Measurements from ENCODE around the gene ATG10.
"Not testable (repeated sequence)": the region's sequence is repeated elsewhere in the genome, so short reads cannot be mapped to it uniquely, and the experiment has no call there.

ATG10 gene

GRCh38 chr5:82018462-82018861 is 46.6 kb downstream of the ATG10 start:
- TF ChIP-seq, protein P1, sequence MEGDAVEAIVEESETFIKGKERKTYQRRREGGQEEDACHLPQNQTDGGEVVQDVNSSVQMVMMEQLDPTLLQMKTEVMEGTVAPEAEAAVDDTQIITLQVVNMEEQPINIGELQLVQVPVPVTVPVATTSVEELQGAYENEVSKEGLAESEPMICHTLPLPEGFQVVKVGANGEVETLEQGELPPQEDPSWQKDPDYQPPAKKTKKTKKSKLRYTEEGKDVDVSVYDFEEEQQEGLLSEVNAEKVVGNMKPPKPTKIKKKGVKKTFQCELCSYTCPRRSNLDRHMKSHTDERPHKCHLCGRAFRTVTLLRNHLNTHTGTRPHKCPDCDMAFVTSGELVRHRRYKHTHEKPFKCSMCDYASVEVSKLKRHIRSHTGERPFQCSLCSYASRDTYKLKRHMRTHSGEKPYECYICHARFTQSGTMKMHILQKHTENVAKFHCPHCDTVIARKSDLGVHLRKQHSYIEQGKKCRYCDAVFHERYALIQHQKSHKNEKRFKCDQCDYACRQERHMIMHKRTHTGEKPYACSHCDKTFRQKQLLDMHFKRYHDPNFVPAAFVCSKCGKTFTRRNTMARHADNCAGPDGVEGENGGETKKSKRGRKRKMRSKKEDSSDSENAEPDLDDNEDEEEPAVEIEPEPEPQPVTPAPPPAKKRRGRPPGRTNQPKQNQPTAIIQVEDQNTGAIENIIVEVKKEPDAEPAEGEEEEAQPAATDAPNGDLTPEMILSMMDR (conservative IDR thresholded peaks at IDR 0.05): no peak
- H3K27ac ChIP-seq: no peak overlapping the region

GRCh38 chr5:82019342-82020138 is 47.7 kb downstream of the ATG10 start:
- TF ChIP-seq, protein P1 (conservative IDR thresholded peaks at IDR 0.05): no peak
- H3K27ac ChIP-seq: no peak overlapping the region

DNA sequence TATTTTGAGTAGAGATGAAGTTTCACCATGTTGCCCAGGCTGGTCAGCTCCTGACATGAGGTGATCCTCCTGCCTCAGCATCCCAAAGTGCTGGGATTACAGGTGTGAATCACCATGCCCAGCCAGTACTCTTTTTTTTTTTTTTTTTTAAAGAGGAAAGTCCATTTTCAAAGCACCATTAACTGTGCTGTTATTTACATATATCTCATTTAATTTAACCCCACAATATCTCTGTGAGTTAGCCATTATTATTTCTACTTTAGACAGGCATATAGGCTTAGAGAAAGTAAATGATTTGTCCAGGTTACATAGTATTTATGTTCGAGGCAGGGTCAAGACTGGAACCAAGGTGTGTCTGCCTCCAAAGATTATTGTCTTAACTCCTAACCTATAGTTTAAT is 50.7 kb downstream of the ATG10 start:
- TF ChIP-seq, protein P1 (conservative IDR thresholded peaks at IDR 0.05): no peak

DNA sequence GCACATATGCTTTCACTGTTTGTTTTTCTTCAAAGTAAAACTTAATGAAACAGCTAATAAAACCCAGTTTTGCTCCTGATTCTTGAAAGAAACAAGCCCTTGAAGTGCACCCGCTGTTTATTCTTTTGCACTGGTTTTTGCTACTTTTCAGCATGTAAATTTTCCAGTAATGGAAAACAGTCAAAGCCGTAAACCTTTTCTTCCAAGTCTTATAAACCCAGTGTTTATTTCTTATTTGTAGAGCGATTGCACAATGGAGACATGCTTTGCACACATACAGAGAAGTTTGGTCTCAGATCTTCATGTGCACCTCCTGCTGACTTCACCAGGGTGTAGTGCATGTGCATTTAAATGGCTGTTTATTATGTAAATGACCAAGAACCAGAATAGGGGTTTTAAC is 51.8 kb downstream of the ATG10 start:
- no peak overlapping the region for H3K27ac ChIP-seq
- TF ChIP-seq, protein P1 (conservative IDR thresholded peaks at IDR 0.05): no peak

More for the DNA sequence above, 50.7 kb downstream of the ATG10 start:
- H3K27ac ChIP-seq: no peak overlapping the region

DNA sequence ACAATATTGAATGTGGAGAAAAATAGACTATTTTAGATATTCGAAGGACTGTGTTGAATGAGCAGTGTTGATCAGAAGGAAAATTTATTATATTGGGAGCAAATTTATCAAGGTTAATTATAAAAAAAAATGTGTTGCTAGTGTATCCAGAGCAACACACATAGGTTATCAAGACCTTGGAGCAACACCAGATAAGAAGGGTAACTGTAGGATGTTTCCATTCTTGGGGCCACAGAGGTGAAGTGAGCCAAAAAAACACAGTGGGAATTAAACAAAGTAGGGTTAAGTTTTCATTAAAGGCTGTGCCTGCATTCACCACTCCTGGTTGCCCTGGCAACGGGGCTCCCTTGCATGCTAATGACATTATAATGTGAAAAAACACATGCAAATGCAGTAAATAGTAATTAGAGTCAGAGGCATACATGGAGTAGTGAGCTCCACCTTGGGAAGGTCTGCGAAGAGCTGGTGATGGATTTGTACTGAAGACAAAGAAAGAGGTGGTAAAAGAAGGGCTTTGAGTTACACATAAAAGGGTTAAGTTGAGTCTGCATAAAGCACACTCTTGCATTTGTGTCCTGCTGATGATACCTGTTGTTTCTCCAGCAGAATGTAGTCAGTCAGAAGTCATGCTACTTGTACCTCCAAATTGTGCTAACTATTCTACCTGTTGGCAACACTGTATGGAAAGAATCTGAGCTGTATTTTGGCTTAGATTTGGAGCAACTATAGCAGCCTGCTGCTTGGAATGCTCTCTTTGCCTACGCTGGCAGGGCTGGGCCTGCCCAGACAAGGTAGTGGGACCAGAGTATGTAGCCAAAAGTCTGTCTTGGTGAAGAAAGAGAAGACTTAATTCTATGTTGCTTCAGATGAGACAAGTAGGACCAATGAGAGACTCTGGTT is 59.6 kb downstream of the ATG10 start:
- TF ChIP-seq, protein P1 (conservative IDR thresholded peaks at IDR 0.05): no peak
- no peak overlapping the region for H3K27ac ChIP-seq

DNA sequence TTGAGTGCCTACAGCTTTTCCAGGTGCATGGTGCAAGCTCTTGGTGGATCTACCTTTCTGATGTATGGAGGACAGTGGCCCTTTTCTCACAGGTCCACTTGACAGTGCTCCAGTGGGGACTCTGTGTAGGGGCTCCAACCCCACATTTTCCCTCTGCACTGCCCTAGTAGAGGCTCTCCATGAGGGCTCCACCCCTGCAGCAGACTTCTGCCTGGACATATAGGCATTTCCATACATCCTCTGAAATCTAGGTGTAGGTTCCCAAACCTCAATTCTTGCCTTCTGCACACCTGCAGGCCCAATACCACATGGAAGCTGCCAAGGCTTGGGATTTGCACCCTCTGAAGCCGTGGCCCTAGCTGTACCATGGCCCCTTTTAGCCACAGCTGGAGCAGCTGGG is 71.1 kb downstream of the ATG10 start:
- H3K27ac ChIP-seq: not testable (repeated sequence)

GRCh38 chr5:82044010-82044409 is 72.2 kb downstream of the ATG10 start:
- TF ChIP-seq, protein P1 (conservative IDR thresholded peaks at IDR 0.05): no peak
- H3K27ac ChIP-seq: no peak overlapping the region
